T47D (cell line): Measurements from ENCODE around the gene SLC24A2.
"Not testable (repeated sequence)": the region's sequence is repeated elsewhere in the genome, so short reads cannot be mapped to it uniquely, and the experiment has no call there.

Source experiments
- DNase-seq, 2 experiments: peaks; one replicate each; pipeline versions ENCODE4 v3.0.0 to v3.0.0-alpha.2; 2011 to 2012; ENCODE audit warnings: low read depth in 1 of 2, low spot score in 1 of 2
- JUND ChIP-seq: IDR thresholded peaks from 2 replicates; pipeline ENCODE4 v1.6.1; 2012; ENCODE audit warnings: low read depth
- in situ Hi-C: cut with HindIII; loops from 2 replicates; pipeline ENCODE4 v1.10.0; 2016; ENCODE audit warnings: low sequenced_read_pairs, low pct_unique_long_range_greater_than_20kb

The SLC24A2 gene

GRCh38 chr9:19788614-19789271 is at the start of gene SLC24A2:
Gene SLC24A2 (minus strand): TSS chr9:19789037.
- no peak for TF ChIP-seq JUND
- in situ Hi-C loops: no loop called here
- DNase-seq: no peak

GRCh38 chr9:19833331-19833730 is 44.5 kb upstream of the SLC24A2 start:
- in situ Hi-C loops, DNase-seq: not testable (repeated sequence)

DNA sequence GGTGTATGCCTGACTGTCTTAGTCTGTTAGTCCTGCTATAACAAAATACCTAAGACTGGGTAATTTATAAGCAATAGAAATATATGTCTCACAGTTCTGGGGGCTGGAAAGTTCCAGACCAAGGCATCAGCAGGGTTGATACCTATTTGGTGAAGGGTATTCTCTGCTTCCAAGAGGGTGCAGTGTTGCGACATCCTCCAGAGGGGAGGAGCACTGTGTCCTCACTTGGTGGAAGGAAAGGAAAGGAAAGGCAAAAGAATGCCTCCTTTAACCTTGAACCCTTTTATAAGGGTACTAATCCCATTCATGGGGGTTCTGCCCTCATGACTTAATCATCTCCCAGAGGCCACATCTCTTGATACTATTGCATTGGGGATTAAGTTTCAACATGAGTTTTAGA is 42.0 kb upstream of the SLC24A2 start:
- no peak for TF ChIP-seq JUND
- no peak for DNase-seq
- in situ Hi-C loops: no loop called here

- in situ Hi-C loops: no loop called here
- no peak for TF ChIP-seq JUND
- DNase-seq: no peak
Observed at GRCh38 chr9:19828576-19829109, 39.8 kb upstream of the SLC24A2 start.

DNA sequence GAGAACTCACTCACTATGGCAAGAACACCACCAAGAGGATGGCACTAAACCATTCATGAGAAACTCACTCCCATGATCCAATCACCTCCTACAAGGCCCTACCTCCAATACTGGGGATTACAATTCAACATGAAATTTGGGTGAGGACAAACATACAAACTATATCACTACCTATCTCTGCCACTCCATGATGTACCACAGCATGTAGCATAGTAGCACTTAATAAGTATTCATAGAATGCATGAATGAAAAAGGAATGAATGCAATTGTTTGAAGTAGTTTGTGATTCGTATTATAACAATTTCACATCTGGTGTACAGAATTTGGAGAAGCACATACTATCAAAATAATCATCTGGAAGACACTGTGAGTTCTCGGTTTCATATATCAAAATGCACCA is 27.9 kb upstream of the SLC24A2 start:
- in situ Hi-C loops: no loop called here
- TF ChIP-seq JUND: no peak
- DNase-seq: no peak

DNA sequence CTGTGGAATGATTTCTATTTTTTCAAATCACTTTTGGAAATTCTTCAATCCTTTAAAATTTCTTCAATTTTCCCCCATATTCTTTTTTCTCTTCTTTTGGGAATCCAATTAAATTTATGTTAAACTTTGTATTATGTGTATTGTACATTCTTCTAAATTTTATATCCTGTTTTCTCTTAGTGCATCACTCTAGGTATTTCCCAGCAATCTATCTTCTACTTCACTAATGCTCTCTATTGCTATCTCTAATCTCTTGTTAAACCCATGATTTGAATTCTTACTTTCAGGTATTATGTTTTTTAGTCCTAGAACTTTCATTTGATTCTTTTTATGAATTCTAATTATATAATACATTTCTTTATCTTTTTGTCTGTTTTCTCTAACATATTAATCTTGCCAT is 23.4 kb upstream of the SLC24A2 start:
- in situ Hi-C loops: no loop called here
- TF ChIP-seq JUND: no peak

DNA sequence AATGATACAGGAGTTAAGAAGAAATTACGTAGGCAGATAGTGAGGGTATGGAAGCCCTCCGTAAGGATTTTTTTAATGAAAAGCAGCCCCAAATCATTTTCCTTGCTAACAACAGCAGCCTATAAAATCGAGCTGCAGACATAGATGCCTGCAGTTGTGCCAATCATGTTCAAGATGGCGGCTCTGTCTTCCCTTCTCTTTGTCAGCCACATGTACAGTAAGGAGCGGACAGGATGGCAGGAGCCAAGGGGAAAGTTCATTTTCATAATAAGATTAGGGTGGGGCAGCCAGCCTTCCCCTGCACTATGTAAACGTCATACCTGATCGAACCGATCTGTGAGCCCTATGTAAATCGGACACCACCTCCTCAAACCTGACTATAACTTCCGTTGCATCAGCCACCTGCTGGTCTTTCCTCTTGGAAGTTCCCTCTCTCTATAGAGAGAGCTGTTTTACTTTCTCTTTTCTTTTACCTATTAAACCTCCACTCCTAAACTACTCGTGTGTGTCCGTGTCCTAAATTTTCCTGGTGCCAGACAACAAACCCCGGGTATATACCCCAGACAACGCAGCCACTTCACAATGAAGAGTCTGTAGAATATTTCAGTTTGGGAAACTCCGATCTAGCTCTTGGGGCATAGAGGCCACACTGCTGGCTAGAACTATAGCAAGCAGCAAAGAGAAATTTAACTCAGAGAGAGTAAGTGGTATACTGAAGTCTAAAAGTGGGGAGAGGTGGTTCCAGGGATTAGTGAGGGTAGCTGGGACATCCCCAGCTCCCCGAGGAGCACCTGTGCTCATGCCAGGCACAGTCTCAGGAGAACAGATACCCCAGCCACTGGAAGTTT is 20.8 kb upstream of the SLC24A2 start:
- no peak for TF ChIP-seq JUND
- DNase-seq: peak in 1 of 2 experiments; percentile 38
- in situ Hi-C loops: no loop called here

More for the DNA sequence above, 23.4 kb upstream of the SLC24A2 start:
- no peak for DNase-seq

GRCh38 chr9:19807182-19807892 is 18.5 kb upstream of the SLC24A2 start:
- in situ Hi-C loops: no loop called here
- no peak for DNase-seq
- TF ChIP-seq JUND: no peak

- in situ Hi-C loops: no loop called here
- DNase-seq: no peak
Observed at GRCh38 chr9:19804431-19804830, 15.6 kb upstream of the SLC24A2 start.

GRCh38 chr9:19800884-19801283 is 12.0 kb upstream of the SLC24A2 start:
- DNase-seq: no peak
- TF ChIP-seq JUND: no peak
- in situ Hi-C loops: no loop called here

More at GRCh38 chr9:19804431-19804830, 15.6 kb upstream of the SLC24A2 start:
- no peak for TF ChIP-seq JUND

GRCh38 chr9:19799784-19800183 is 10.9 kb upstream of the SLC24A2 start:
- no peak for DNase-seq
- no peak for TF ChIP-seq JUND
- in situ Hi-C loops: no loop called here

- in situ Hi-C loops: no loop called here
- no peak for DNase-seq
- no peak for TF ChIP-seq JUND
Observed at GRCh38 chr9:19788152-19788551, 685 bp downstream of the SLC24A2 start.
